GM12892 (cell line): Measurements from ENCODE around the gene BEAN1.

Experiments used
- POLR2A ChIP-seq: IDR thresholded peaks from 2 replicates; pipeline ENCODE4 v1.6.1; 2011; ENCODE audit warnings: low read depth, low read length, control low read depth
- POLR2AphosphoS5 ChIP-seq: IDR thresholded peaks from 2 replicates; pipeline ENCODE4 v1.6.1; 2011; ENCODE audit warnings: low read depth, low read length, control low read depth
- TAF1 ChIP-seq: IDR thresholded peaks from 2 replicates; pipeline ENCODE4 v1.6.1; 2011; ENCODE audit warnings: low read depth, mild to moderate bottlenecking, control low read depth, low read length, borderline replicate concordance

- TF ChIP-seq POLR2A (no peak), POLR2AphosphoS5 (no peak), TAF1 (no peak)
These were observed 90.6 kb downstream of the BEAN1 start for GRCh38 chr16:66517586-66518263.
